UCSD-AML1 (cell line): Measurements from ENCODE around the gene PAX4.
A peak's percentile ranks its signal among the peaks of the same experiment; 100 is the strongest.

Source experiments
- DNase-seq: peaks from one replicate; lab custom pipeline; 2025; ENCODE audit not compliant: unreplicated experiment; lab: John Stamatoyannopoulos, UW

PAX4 gene, protein sequence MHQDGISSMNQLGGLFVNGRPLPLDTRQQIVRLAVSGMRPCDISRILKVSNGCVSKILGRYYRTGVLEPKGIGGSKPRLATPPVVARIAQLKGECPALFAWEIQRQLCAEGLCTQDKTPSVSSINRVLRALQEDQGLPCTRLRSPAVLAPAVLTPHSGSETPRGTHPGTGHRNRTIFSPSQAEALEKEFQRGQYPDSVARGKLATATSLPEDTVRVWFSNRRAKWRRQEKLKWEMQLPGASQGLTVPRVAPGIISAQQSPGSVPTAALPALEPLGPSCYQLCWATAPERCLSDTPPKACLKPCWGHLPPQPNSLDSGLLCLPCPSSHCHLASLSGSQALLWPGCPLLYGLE

DNA sequence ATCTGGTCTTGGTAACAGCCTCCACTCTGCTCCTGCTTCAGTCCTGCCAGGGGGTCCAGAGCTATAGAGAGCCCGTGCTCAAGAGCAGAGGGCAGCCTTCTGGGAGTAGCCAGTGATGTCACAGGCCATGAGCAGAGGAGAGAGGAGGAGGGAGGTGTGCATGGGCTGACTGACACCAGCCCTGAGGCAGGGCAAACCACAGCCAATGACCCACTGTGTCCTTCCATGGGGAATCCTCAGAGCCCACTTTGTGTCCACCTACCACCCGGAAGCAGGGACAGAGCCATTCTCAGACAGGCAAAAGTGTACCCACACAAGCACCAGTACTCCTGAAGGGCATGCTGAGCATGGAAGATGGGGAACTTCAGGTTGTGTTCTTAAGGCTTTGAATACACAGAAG is at the start of gene PAX4:
TSS of gene PAX4 (minus strand) at position 101 of the 400 bp plus-strand sequence. CDS start 2,214 bp downstream, outside the sequence.
- DNase-seq, result no peak

DNA sequence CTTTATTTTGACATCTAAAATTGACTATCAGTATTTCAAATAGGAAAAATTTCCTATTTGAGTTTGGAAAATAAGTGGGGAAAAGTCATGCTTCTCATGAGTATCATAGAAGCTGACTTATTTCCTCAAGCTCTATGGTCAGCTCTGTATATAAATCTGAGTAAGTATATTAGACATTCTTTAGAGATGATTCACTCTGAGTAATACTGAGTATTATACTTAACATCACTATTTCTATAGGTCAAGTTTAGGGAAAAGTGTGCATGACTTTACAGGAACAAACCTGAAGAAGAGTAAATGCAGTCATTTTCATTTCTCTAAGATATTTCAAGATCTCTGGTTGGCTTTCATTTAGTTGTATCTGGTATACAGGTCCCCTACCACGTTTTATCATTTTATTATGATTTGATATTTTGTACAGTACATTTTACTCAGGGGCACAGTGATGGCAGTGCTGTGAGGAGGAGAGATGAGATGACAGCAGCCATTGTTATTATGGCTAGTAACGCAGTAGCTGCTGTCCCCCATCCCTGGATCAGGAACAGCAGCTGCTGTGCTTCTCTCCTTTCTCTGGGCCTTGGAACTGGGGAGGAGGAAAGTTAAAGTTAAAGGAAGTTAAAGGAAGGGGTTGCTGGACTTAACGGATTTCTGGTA is 49.2 kb upstream of the PAX4 start:
- DNase-seq, result no peak

DNA sequence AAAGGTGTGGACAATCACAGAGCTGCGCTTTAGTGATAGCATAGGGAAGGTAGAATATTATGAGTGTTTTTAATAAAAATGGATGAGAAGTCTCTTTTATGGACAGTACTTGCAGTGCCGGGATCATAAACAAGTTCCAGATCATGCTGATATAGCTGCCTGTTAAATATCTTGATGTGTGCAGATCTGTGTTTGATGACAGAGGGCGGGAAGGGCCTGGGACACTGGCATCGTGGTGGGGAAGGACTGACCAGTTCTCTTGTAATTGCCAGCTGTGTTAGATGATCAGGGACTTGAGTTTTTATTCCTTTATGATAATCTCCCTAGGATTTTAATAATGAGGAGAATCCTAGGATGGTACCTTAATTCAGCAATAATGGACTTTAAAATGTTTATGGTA is 48.7 kb upstream of the PAX4 start:
- DNase-seq, result no peak

DNA sequence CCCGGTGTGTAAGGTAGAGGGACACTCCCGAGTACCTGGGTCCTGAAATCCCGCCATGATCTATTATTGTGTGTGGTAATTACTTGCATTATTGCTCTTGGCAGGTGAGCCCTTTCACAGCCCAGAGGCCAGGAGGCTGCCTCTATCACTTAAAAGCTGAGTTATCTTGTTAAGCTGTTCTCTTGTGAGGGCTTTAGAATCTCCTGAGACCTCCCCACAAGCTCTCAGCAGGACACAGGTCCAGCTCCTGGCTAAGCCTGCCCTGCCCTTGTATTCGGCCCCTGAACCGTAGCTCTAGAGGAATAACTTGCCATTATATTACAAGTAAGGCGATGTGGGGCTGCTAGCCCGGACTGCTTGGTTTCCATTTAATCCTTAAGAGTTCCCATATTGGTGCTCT is 48.0 kb upstream of the PAX4 start:
- no peak for DNase-seq

DNA sequence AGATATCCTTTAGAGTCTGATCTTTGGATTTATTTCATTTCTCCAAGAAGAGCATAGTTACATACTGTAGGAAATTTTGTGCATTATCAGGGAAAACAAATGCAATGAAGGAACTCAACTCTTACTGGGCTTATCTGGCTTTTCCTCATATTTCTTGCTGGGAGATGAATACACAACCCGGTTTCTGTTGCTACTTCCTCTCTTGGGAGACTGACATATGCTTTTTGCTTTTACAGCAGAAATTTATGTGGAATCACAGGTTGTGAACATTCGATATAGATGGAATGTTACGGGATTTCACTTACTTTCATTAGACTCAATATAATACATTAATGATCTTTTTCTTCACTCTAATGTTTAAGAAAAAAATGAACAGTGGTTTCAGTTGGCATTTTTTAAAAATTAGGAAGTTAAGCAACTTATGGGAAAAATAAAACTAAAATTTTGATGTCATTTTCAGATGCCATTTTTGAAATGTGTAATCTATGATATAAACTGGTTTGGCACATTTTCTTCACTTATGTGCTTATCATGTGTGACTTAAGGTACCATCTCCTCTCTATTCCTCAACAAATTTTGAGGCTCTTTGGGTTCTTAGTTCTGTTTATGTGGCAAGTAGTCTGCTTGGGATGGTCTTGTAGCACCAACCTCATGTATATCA is 41.2 kb upstream of the PAX4 start:
- DNase-seq, result no peak

DNA sequence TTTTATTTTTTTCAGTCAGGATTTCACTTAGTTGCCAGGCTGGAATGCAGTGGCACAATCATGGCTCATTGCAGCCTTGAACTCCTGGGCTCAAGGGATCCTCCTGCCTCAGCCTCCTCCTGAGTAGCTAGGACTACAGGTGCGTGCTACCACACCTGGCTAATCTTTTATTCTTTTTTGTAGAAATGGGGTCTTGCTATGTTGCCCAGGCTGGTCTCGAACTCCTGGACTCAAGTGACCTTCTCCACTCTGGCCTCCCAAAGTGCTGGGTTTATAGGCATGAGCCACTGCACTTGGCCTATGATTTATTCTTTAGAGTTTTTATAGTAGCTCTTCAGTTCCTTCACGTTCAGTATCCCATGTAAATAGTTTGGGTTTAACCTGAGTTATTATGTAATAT is 39.6 kb upstream of the PAX4 start:
- no peak for DNase-seq

DNA sequence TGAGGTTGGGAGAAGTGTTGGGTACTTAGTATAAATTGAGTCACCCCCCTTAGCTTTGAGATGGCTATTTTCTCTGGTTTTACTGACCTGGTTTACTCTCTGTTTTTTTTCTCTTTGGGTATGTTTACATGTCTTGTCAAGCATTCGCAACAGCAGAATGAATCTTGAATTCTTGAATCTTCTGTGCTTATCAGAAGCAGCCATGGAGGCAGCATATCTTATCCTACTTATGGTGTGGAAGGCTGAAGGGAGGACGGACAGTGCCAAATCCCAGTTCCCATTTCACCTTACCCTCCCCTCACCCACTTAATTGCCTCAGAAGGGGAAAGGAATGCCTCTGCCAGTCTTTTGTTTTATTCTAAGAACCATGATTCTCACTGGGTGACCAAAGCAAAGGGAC is 37.8 kb upstream of the PAX4 start:
- DNase-seq, result no peak

DNA sequence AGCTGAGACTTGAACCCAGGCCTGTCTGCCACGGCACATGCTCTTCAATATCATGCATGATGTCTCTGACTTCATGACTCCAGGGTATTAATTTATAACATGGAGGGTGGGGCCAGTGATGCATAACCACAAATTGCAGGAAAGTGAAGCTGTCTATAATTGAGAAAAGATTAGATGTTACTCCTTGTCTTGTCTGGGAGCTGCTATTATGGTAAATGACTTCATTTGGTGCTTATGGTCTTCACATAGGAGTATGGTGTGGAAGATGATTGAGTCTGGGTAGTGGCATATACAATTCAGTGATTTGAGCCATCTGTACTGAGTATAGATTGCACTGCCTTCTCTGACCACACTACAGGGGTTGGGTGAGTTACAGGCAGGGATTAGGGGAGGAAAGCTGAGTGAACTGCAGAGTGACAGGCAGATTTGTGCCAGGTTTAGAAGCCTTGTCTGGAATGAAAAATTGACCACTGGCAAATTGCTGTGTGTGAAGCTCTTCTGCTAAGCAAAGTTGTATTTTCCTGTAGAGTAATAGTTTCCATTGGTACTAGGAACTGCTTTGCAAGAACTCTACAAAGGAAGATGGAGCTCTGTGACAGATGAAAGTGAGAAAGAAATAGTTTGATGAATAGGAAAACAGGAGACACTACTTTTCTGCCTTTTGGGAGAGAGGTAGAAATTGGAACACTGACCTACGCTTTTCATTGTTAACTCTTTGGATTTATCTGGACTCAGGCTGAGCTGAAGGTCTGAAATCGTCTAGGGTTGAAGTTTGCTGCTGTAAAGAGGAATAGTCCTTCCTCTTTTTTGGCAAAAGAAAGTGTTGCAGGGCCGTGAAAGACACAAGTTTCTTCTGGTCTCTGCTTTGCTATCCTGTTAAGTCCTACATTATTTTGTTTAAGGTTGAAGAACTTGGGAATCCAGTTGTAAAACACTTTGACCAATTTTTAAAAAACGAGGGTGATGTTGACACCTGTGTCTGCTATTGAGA is 36.8 kb upstream of the PAX4 start:
- DNase-seq, result no peak

DNA sequence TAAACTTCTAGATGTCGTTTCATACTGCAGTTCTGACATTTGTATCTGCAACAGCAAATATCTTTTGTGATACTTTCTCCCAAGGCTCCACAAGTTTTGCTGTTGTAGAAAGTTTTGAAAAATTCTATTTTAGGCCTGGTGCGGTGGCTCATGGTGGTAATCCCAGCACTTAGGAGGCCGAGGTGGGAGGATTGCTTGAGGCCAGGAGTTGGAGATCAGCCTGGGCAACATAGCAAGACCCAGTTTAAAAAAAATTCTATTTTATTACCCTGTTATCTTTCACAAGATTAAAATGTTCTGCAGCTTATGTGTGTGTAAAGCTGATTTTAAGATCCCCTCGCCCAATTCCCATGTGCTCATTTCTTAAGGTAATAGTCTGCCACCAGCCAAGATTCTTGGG is 35.5 kb upstream of the PAX4 start:
- no peak for DNase-seq

DNA sequence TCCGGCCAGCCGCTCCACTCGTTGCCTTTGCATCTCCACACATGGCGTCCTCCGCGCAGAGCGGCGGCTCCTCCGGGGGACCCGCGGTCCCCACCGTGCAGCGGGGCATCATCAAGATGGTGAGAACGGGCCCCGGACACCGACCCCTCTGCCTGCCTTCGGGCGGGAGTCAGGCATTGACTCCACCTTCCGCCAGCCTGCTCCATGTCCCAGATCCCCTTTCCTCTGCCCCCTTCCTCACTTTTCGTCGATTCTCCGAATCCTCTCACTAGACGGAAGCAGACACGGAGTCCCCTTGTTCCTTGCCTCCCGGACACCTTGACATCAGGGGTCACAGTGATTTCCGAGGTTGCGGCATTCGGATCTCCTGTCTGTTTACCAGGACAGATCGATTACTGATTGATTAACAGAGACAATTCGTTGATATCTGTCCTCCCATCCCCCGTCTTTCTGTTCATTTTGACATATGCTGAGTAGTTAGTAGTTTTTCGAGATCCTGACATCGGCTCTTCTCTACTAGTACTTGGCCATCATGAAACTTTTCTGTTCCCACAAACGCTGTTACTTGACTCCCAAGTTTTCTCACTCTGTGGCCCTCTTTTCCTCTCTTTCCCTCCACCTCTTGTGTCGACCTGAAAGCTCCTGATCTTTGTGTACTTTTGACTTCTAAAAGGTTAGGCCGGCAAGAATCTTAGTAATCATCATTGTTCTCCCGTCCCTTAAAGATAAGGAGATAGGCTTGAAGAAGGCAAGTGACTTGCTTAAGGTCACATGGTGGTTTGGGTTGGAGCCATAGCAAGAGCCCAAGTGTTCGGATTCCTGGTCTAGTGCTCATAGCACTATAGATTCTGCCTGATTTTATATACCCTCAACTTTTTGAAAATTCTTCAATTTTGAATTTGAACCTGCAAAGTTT is 34.6 kb upstream of the PAX4 start:
- no peak for DNase-seq

DNA sequence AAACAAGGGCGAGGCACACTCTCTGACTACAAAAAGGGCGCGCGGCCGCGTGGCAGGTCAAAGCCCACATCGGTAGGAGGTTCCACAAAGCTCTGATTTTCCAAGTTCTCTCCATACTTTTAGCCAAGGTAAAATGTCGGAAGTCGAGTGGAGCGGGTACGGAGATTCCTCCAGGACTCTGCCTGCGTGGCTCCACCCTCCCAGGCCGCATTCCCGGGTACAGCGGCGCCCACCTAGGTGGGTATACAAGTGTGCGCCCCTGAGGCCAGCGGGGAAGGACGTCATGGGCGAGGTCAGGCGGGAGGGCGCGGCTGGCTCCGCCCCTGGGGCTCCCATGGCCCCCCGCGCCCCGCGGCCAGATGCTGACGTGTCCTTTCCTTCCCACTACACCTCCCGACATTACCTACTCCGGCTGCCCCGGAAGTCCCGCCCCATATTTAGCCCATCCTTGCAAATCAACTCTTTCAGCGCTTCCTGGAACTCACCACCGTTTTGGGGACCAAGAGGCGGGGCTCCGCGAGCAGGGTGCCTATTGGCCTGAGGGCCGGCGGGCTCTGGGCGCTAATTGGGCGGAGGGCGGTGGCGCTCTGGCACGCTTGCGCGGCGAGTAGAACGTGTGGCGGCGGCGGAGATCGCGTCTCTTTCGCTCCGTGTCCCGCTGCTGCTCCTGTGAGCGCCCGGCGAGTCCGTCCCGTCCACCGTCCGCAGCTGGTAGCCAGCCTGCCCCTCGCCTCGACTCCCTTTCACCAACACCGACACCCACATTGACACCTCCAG is 33.8 kb upstream of the PAX4 start, which contains the start of gene SND1:
TSS of gene SND1 (plus strand) at position 639 of the 777 bp plus-strand sequence. CDS start 180 bp downstream, outside the sequence.
- DNase-seq, result peak; percentile 92

DNA sequence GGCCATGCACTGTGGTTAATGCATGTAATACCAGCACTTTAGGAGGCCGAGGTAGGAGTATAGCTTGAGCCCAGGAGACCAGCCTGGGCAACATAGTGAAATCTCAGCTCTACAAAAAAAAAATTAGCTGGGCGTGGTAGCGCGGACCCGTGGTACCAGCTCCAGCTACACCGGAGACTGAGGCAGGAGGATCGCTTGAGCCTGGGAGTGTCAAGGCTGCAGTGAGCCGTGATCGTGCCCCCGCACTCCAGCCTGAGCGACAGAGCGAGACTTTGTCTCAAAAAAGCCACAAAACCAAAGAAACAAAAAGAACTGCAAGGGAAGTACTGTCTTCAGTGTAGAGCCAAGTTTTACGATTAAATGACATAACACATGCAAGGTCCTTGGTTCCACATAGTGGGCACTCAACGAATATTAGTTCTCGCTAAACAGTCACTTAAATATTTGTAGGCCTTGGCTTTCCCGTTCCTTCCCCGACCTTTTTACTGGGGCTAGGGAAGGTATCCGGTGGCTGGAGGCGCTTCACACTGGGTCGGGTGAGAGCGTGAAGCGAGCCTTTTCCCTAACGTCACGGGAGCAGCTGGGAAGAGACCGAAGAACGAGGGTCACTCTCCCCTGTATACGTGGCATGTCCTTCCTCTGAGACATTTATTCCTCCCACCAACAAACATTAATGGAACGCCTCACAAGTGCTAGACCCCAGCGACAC is 33.1 kb upstream of the PAX4 start:
- no peak for DNase-seq

DNA sequence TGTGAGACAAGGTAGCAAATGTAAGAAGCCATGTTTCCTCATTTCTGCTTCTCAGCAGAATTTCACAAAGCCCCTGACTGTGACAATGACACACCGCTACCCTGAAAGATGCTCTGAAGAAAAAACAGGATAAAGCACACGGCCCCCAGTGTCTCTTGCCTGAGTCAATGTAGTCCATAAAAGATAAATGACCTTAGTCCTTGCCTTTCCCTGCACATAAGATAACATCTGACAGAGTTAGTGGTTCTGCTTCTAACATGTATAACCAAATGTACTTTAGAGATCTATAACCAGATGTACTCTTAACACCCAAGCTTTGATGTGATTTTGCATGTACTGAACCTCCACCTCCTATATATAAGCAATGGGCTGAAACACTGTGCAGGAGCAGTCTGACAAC is 31.0 kb upstream of the PAX4 start:
- no peak for DNase-seq

DNA sequence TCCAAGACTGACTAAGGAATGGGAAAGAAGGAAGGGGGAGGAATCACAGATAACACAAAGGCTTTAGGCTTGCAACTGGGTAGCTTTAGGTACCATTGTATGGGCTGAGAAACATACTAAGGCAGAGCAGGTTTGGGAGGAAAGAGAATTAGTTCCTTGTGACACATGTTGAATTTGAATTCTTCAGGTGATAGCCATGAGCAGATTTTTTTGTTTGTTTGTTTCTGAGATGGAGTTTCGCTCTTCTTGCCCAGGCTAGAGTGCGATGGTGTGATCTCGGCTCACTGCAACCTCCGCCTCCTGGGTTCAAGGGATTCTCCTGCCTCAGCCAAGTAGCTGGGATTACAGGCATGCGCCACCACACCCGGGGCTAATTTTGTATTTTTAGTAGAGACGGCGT is 29.7 kb upstream of the PAX4 start:
- DNase-seq, result no peak

DNA sequence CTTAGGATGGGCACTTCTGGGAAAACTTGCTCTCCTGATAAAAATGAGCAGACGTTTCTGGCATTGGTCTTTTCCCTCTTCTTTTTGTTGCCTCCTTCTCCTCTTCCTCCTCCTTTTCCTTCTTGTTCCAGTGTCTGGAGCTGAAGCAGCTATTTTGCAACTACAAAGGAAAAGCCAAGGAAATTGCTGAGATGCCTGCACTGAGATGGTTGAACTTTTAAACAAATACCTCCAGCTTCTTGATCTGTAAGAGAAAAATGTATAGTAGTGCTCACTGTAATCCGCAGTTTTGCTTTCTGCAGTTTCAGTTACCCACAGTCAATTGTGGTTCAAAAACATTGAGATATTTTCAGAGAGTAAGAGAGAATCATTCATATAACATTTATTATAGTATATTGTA is 26.5 kb upstream of the PAX4 start:
- no peak for DNase-seq

DNA sequence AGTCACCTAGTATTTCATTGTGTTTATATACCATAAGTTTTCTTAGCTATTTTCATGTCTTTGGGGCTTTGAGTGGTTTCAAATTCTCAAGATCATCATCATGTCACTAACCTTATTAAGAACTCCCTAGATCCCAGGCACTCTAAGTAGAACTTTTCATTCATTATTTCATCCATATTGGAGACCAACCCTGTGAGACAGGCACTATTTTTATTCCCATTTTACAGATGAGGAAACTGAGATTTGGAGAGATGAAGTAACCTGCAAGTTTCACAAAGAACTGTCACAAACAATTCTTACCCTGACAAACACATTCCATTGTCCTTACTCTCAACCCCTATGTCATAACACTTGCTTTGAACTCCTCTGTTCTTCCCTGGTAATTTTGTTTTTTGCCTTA is 20.3 kb upstream of the PAX4 start:
- no peak for DNase-seq

DNA sequence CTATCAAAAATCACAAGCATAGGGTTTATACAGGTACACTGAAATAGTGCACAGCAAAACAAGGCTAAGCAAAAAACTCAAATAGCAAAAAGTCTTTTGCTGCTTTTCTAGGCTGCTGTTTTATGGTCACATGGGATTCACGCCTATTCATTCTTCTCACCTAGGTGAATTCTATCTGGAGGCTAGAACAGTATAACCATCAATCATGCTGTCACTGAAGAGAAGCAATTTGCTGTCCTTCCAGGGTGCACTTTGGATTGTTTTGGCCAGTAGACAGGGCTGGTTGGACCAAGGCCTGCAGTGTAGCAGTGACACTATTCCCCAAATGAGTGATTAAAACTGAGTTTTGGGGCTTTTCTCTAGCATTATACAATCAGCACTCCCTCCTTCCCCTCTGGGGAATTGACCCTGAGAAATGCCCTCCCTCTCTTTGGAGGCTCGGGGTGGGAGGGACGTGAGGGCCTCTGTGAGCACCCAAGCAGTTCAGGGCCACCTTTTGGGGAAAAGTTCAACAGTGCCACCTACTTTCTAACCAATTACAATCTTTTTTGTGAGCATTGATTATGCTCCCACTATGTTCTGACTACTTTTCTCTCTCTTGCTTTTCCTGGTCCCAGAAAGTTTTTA is 17.8 kb upstream of the PAX4 start:
- DNase-seq, result no peak

DNA sequence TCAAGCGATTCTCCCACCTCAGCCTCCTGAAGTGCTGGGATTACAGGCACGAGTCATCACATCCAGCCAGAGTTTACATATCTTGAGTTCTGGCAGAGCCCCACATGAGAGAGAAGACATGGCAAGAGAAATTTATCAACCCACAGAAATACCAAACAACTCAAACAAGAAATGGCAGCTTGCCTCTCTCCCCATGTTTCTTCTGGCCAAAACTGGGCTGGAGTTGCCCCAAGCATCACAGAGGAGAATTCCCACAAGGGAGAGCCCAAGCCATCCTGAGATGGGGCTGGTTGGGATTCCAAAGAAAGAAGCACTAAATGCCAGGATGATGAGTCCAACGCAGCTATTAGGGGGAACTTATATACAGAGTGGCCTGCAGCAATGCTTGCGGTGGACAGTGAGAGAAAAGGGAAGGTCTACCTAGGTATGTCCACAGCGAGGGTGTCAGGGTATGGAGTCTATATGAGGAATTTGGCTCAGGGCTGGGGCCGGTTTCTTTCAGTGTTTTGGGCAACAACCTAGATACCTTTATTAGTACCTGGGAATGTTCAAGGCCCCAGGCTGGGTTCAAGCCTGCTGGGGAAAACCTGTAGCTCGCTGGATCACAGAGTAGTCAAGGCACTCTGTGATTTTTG is 14.5 kb upstream of the PAX4 start:
- DNase-seq, result no peak
